ENCODE results near the gene S100A1. TPM values are rescaled to one million over a fixed set of nuclear protein-coding genes. Genes with fewer than 3 reads are reported as not detected.
A peak's percentile ranks its signal among the peaks of the same experiment; 100 is the strongest.

S100A1 gene
- polyA plus RNA-seq, 1 of the 3 experiments (the other 2 are of a cell fraction) = 0.18 TPM

DNA sequence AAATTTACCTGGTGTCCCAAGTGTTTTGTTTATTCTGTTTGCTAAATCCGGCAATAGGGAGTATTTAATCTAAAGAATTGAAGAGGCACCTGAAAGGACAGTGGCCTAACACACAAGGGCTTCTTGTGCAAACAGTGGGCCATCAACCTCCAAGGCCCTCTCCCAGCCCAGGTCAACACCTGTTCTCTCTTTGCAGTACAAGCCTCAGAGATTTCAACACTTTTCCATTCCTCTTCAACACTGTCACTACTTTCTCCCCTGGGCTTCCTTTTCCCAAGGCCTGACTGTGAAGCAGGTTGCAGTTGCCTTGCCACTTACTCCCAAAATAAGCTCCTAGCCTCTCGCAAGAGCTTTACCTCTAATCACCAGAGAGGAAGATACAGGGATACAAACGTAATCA, 27.1 kb downstream of the S100A1 start (continued):
- TF ChIP-seq, protein P1, sequence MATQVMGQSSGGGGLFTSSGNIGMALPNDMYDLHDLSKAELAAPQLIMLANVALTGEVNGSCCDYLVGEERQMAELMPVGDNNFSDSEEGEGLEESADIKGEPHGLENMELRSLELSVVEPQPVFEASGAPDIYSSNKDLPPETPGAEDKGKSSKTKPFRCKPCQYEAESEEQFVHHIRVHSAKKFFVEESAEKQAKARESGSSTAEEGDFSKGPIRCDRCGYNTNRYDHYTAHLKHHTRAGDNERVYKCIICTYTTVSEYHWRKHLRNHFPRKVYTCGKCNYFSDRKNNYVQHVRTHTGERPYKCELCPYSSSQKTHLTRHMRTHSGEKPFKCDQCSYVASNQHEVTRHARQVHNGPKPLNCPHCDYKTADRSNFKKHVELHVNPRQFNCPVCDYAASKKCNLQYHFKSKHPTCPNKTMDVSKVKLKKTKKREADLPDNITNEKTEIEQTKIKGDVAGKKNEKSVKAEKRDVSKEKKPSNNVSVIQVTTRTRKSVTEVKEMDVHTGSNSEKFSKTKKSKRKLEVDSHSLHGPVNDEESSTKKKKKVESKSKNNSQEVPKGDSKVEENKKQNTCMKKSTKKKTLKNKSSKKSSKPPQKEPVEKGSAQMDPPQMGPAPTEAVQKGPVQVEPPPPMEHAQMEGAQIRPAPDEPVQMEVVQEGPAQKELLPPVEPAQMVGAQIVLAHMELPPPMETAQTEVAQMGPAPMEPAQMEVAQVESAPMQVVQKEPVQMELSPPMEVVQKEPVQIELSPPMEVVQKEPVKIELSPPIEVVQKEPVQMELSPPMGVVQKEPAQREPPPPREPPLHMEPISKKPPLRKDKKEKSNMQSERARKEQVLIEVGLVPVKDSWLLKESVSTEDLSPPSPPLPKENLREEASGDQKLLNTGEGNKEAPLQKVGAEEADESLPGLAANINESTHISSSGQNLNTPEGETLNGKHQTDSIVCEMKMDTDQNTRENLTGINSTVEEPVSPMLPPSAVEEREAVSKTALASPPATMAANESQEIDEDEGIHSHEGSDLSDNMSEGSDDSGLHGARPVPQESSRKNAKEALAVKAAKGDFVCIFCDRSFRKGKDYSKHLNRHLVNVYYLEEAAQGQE (IDR thresholded peaks at IDR 0.05; ENCODE audit: low read depth, low read length) = no peak
- no peak for TF ChIP-seq MEF2A (IDR thresholded peaks at IDR 0.05; ENCODE audit: borderline replicate concordance, low read depth)

- peak within 1 kb of the TSS; percentile 94 for H3K4me2 ChIP-seq
- POLR2A ChIA-PET = interaction anchor here (0.6 to 1.9 kb wide), 4 partner anchors 25 to 332 kb away, joined by 3 to 8 read pairs (median 5); partner anchors contain the start of genes CHTOP and RPS27
- no peaks in the 10 kb centered on the region for H3K27me3 ChIP-seq (ENCODE audit: insufficient read depth)
- peaks cover 30% of the 10 kb centered on the region for H3F3A ChIP-seq (replicated peaks; ENCODE audit: insufficient read depth)
- peak within 1 kb of the TSS; percentile 97 for H2AFZ ChIP-seq (ENCODE audit: low read depth)
- H3K4me1 ChIP-seq (ENCODE audit: control insufficient read depth in 1 of 2, insufficient read depth in 2 of 2, low read depth in 1 of 2, low read length in 1 of 2) = peaks cover 0 to 5% of the 10 kb centered on the region in 2 experiments; a peak in 1 of 4 replicates
- peak within 1 kb of the TSS; percentile 60 to 92 for H3K4me3 ChIP-seq (ENCODE audit: low read depth in 2 of 2, low read length in 1 of 2)
- 4% methylated on average over 35 of the region's 53 CpGs for WGBS (ENCODE audit: low lambda C conversion rate)
- peaks cover 23% of the 10 kb centered on the region for H3K79me2 ChIP-seq (ENCODE audit: insufficient read depth)
- no peak for TF ChIP-seq NRF1 (IDR thresholded peaks at IDR 0.05; ENCODE audit: low read depth, low read length)
- TF ChIP-seq SMC3 (IDR thresholded peaks at IDR 0.05; ENCODE audit: low read depth, low read length) = no peak
- TF ChIP-seq NFIC (IDR thresholded peaks at IDR 0.05; ENCODE audit: borderline replicate concordance) = no peak
- TF ChIP-seq, protein P2, sequence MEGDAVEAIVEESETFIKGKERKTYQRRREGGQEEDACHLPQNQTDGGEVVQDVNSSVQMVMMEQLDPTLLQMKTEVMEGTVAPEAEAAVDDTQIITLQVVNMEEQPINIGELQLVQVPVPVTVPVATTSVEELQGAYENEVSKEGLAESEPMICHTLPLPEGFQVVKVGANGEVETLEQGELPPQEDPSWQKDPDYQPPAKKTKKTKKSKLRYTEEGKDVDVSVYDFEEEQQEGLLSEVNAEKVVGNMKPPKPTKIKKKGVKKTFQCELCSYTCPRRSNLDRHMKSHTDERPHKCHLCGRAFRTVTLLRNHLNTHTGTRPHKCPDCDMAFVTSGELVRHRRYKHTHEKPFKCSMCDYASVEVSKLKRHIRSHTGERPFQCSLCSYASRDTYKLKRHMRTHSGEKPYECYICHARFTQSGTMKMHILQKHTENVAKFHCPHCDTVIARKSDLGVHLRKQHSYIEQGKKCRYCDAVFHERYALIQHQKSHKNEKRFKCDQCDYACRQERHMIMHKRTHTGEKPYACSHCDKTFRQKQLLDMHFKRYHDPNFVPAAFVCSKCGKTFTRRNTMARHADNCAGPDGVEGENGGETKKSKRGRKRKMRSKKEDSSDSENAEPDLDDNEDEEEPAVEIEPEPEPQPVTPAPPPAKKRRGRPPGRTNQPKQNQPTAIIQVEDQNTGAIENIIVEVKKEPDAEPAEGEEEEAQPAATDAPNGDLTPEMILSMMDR (IDR thresholded peaks at IDR 0.05) = 0 out of 2 replicates have a peak, but pooled peaks have one; percentile 12
- TF ChIP-seq, protein P1 (IDR thresholded peaks at IDR 0.05; ENCODE audit: low read depth, low read length) = 0 out of 2 replicates have a peak, but pooled peaks have one; percentile 18
- peak; percentile 62; the same call in 1 of the 2 replicates for TF ChIP-seq ELF1 (IDR thresholded peaks at IDR 0.05)
- TF ChIP-seq YY1 (IDR thresholded peaks at IDR 0.05; ENCODE audit: low read depth) = peak; percentile 70; the same call in 1 of the 2 replicates
- peak; percentile 56; the same call in 1 of the 2 replicates for TF ChIP-seq TAF1 (IDR thresholded peaks at IDR 0.05; ENCODE audit: borderline replicate concordance, low read depth, low read length)
- 0 out of 2 replicates have a peak, but pooled peaks have one; percentile 31 for TF ChIP-seq FOXJ3 (CRISPR knock-in tag; IDR thresholded peaks at IDR 0.05)
- TF ChIP-seq, protein P3, sequence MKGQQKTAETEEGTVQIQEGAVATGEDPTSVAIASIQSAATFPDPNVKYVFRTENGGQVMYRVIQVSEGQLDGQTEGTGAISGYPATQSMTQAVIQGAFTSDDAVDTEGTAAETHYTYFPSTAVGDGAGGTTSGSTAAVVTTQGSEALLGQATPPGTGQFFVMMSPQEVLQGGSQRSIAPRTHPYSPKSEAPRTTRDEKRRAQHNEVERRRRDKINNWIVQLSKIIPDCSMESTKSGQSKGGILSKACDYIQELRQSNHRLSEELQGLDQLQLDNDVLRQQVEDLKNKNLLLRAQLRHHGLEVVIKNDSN (IDR thresholded peaks at IDR 0.05; ENCODE audit: borderline replicate concordance, low read depth) = peak; percentile 46; the same call in 1 of the 2 replicates
- peak; percentile 56; the same call in 1 of the 2 replicates for TF ChIP-seq MXI1 (IDR thresholded peaks at IDR 0.05; ENCODE audit: low read depth, low read length)
- peak; percentile 75; the same call in 1 of the 2 replicates for TF ChIP-seq SIN3A (IDR thresholded peaks at IDR 0.05; ENCODE audit: borderline replicate concordance, low read depth, low read length)
- TF ChIP-seq CHD2 (IDR thresholded peaks at IDR 0.05; ENCODE audit: low read length, partially characterized antibody) = no peak
- peak; percentile 76 for TF ChIP-seq GABPA (IDR thresholded peaks at IDR 0.05; ENCODE audit: low read depth)
- peak; percentile 91 for TF ChIP-seq POLR2AphosphoS5 (IDR thresholded peaks at IDR 0.05; ENCODE audit: low read depth, low read length)
- no peak for TF ChIP-seq JUND (IDR thresholded peaks at IDR 0.05)
- peaks cover 26 to 30% of the 10 kb centered on the region in 2 experiments for H3K36me3 ChIP-seq (replicated peaks in 1 of 2; ENCODE audit: control insufficient read depth in 1 of 2, insufficient read depth in 2 of 2, low read length in 1 of 2)
- H3K9ac ChIP-seq = peak within 1 kb of the TSS; percentile 80
- no peaks in the 10 kb centered on the region for H4K20me1 ChIP-seq (ENCODE audit: insufficient read depth)
- CTCF ChIA-PET = interaction anchor here (1.2 to 1.4 kb wide), 4 partner anchors 9 to 15 kb away, joined by 3 read pairs; no protein-coding TSS in a partner anchor
- no peaks in the 10 kb centered on the region for H3K9me3 ChIP-seq
- peak within 1 kb of the TSS; percentile 58 to 83; a peak in 3 of 4 replicates for H3K27ac ChIP-seq (ENCODE audit: low read depth in 2 of 2, low read length in 1 of 2)
- DNase-seq = peak; percentile 94
- H3K9me2 ChIP-seq = no peaks in the 10 kb centered on the region
Measured at GRCh38 chr1:153658400-153659174, 30.4 kb downstream of the S100A1 start, which contains the start of gene SNAPIN. TSS of gene SNAPIN (plus strand) at chr1:153658703. CDS start at chr1:153658744, 41 bp downstream.
